ENCODE data around the gene ARFGAP2.
"Not testable (repeated sequence)": the region's sequence is repeated elsewhere in the genome, so short reads cannot be mapped to it uniquely, and the experiment has no call there.

ARFGAP2 gene

GRCh38 chr11:47148270-47148669, 28.4 kb downstream of the ARFGAP2 start:
- no peak for DNase-seq (ENCODE audit: low read depth)

DNA sequence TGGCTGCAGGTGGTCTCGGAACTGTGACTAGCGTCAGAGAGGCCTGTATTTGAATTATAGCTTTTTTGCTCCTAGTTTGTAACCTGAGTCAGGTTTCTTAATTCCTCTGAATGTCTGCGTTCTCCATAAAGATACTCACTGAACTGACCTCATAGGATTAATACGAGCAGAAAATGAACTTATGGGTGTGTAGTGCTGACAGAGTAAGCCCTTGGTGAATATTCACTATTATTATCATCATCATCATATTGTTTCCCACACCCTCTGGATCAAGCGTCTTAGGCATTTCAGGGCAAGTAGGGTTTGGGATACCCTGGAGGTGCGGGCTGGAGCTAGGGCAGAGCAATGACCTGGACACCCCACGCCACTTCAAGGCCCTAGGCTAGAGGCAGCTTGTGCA, 29.0 kb downstream of the ARFGAP2 start:
- no peak for DNase-seq (ENCODE audit: low read depth)

DNA sequence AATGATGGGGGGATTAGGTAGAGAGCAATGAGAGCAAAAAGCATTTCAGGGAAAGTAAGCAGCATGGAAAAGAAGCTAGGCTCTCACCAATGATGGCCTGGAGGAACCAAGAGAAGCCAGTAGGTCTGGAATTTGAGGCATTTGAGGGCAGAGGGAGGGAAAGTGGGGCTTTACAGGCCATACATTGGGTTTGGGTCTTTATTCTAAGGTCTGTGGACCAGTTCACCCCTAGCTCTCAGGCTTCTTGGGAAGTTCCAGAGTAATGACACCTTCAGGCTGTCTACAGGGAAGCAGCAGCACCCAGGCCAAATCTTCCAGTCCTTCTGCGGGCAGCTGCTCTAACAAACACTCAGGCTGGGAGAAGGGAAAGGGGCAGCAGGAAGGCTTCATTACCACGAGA, 29.4 kb downstream of the ARFGAP2 start:
- no peak for DNase-seq (ENCODE audit: low read depth)

- DNase-seq (ENCODE audit: low read depth) = no peak
Measured at GRCh38 chr11:47144541-47144940, 32.1 kb downstream of the ARFGAP2 start.

DNA sequence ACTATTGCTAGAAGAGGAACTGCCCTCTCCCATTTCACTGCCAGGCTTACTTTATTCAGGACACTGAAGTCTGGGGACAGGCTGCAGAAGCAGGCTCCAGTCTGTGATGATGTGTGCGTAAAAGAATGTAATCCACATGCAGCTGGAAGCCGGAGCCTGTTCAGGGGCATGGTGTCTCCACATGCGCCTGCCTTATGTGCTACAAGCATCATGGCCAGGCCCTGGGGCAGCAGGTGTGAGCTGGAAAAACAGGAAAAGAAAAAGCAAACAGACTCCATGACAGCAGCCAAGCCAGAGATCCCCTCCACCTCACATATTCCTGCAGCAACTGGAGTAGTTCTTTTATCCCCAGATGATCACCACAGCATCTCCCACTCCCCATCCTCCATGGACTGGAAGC, 33.4 kb downstream of the ARFGAP2 start:
- peak; percentile 75 for DNase-seq (ENCODE audit: low read depth)

GRCh38 chr11:47139878-47140277, 36.8 kb downstream of the ARFGAP2 start:
- no peak for DNase-seq (ENCODE audit: low read depth)

- DNase-seq (ENCODE audit: low read depth) = no peak
Measured at GRCh38 chr11:47137476-47137875, 39.2 kb downstream of the ARFGAP2 start.

DNA sequence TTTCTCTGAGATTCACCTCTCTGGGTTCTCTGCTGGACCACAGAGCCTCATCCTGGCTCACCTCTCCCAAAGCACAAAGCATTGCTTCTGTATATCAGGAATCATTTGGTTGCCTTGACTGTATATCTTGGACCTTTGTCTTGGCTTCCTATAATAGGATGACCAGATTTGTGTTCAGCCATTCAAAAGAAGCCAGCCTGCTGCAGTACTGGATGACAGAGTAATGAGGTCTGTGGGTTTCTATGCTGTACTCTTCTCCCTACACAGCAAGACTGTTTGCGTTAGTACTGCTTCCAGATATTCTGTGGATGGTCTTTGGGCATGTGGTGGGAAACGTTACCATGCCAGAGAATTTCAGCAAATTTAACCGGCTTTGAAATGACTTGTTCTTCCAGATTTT, 39.8 kb downstream of the ARFGAP2 start:
- DNase-seq (ENCODE audit: low read depth) = no peak

- no peak for DNase-seq (ENCODE audit: low read depth)
Measured at GRCh38 chr11:47136327-47136726, 40.4 kb downstream of the ARFGAP2 start.

DNA sequence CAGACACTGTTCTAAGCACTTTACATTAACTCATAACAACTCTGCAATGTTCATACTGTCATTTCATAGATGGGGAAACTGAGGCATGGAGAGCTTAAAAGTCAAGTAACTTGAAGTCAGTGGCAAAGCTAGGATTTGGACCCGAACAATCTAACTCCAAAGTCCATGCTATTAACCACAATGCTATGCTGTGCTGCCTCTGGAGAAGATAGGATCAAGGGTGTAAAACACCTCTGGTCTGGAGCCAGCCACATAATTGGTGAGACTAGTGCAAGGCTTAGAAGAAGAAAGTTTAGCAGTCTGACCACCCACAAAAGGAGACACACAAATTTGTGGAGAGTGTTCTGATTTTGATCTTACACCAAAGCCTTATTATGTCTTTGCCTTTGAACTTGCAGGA, 43.7 kb downstream of the ARFGAP2 start:
- no peak for DNase-seq (ENCODE audit: low read depth)

- DNase-seq (ENCODE audit: low read depth) = no peak
Measured at GRCh38 chr11:47132490-47132889, 44.2 kb downstream of the ARFGAP2 start.

- DNase-seq (ENCODE audit: low read depth) = no peak
Measured at GRCh38 chr11:47131136-47131535, 45.5 kb downstream of the ARFGAP2 start.

DNA sequence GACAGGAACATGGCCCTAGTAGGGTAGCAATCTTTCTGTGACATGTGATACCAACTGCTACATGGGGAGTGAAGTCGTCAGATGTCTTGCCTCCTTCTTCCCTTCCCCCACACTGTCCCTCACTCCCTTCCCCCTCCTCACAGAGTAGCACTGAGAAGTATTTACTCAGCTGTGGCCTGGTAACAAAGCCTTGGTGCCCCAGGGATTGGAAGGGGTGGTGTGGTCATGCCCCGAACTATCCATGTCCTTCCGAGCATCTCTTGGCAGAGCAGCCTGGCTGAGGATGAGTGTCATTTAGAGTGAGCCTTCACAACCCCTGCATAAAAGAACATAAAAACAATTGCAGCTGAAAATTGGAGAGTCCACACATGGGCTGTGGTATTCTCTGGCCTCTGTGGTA, 46.1 kb downstream of the ARFGAP2 start:
- DNase-seq (ENCODE audit: low read depth) = no peak

DNA sequence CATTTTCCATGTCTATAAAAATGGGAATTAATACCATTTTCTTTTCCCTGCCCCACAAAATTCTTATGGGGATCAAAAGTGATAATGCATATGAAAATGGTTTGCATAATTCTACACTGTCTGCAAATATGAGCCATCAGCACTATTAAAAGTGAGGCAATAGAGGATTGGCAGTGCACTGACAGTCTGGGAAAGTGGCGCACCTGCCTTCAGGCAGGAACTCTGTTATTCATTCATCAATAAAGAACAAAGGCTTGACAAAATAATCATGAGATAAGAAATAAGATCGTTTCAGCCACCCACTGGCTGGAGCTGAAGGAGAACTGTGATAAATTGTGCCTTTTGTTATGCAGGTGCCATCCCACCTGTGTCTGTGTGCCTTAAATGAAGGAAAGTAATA, 49.5 kb downstream of the ARFGAP2 start:
- DNase-seq (ENCODE audit: low read depth) = no peak

- no peak for DNase-seq (ENCODE audit: low read depth)
Measured at GRCh38 chr11:47125083-47125482, 51.6 kb downstream of the ARFGAP2 start.

GRCh38 chr11:47124675-47125074, 52.0 kb downstream of the ARFGAP2 start:
- DNase-seq (ENCODE audit: low read depth) = no peak

- DNase-seq (ENCODE audit: low read depth) = no peak
Measured at GRCh38 chr11:47123094-47123493, 53.6 kb downstream of the ARFGAP2 start.

- DNase-seq (ENCODE audit: low read depth) = no peak
Measured at GRCh38 chr11:47121731-47122130, 54.9 kb downstream of the ARFGAP2 start.

- no peak for DNase-seq (ENCODE audit: low read depth)
Measured at GRCh38 chr11:47121056-47121455, 55.6 kb downstream of the ARFGAP2 start.

GRCh38 chr11:47118958-47119688, 57.6 kb downstream of the ARFGAP2 start:
- not testable (repeated sequence) for DNase-seq (ENCODE audit: low read depth)
